H9 (cell line): Measurements from ENCODE around the gene GLRX3. TPM values are rescaled to one million over a fixed set of nuclear protein-coding genes. Genes with fewer than 3 reads are reported as not detected.

Source experiments
- DNase-seq: peaks from one replicate; pipeline ENCODE4 v3.0.0-alpha.2; 2017
- H2AFZ ChIP-seq: one replicate; pipeline ENCODE4 v1.6.1; 2013; ENCODE audit warnings: mild to moderate bottlenecking, low read length, control low read depth, moderate library complexity
- H2AK5ac ChIP-seq: 2 replicates; pipeline ENCODE4 v1.6.1; 2013; ENCODE audit warnings: low read length, control low read depth, mixed read lengths; ENCODE audit not compliant: insufficient read length
- H2BK120ac ChIP-seq: one replicate; pipeline ENCODE4 v1.6.1; 2013; ENCODE audit warnings: low read depth, mild to moderate bottlenecking, low read length, control low read depth, inconsistent platforms; ENCODE audit not compliant: poor library complexity, severe bottlenecking
- H2BK12ac ChIP-seq: 2 replicates; pipeline ENCODE4 v1.6.1; 2013; ENCODE audit warnings: low read length, control low read depth, mixed read lengths, low read depth; ENCODE audit not compliant: insufficient read length
- H2BK15ac ChIP-seq: 2 replicates; pipeline ENCODE4 v1.6.1; 2013; ENCODE audit warnings: low read depth, low read length, control low read depth
- H2BK20ac ChIP-seq: one replicate; pipeline ENCODE4 v1.6.1; 2013; ENCODE audit warnings: low read depth, mild to moderate bottlenecking, low read length, control low read depth, inconsistent platforms; ENCODE audit not compliant: poor library complexity, severe bottlenecking
- H2BK5ac ChIP-seq: 2 replicates; pipeline ENCODE4 v1.6.1; 2013; ENCODE audit warnings: low read length, control low read depth, mixed read lengths; ENCODE audit not compliant: insufficient read length
- H3K14ac ChIP-seq: 2 replicates; pipeline ENCODE4 v1.6.1; 2013; ENCODE audit warnings: low read length, control low read depth; ENCODE audit not compliant: insufficient read depth
- H3K18ac ChIP-seq: 2 replicates; pipeline ENCODE4 v1.6.1; 2013; ENCODE audit warnings: low read depth, mild to moderate bottlenecking, mixed read lengths, low read length, control low read depth; ENCODE audit not compliant: insufficient read length
- H3K23ac ChIP-seq: 2 replicates; pipeline ENCODE4 v1.6.1; 2013; ENCODE audit warnings: low read length, control low read depth, mixed read lengths, low read depth; ENCODE audit not compliant: insufficient read length
- H3K23me2 ChIP-seq: 2 replicates; pipeline ENCODE4 v1.6.1; 2013; ENCODE audit warnings: low read depth, mild to moderate bottlenecking, mixed read lengths, low read length, control low read depth; ENCODE audit not compliant: insufficient read length, poor library complexity, severe bottlenecking
- H3K27ac ChIP-seq: 2 replicates; pipeline ENCODE4 v1.5.1; 2013; ENCODE audit warnings: low read length, control low read depth, mixed read lengths, low read depth; ENCODE audit not compliant: insufficient read length
- H3K27me3 ChIP-seq: 2 replicates; pipeline ENCODE4 v1.6.1; 2013; ENCODE audit warnings: low read length, control low read depth, inconsistent platforms; ENCODE audit not compliant: insufficient read depth
- H3K4ac ChIP-seq: 2 replicates; pipeline ENCODE4 v1.6.1; 2013; ENCODE audit warnings: low read depth, mild to moderate bottlenecking, control low read depth, inconsistent platforms, low read length, moderate library complexity
- H3K4me1 ChIP-seq: 2 replicates; pipeline ENCODE4 v1.6.1; 2013; ENCODE audit warnings: low read length, control low read depth, inconsistent platforms; ENCODE audit not compliant: insufficient read depth
- H3K4me2 ChIP-seq: 2 replicates; pipeline ENCODE4 v1.6.1; 2013; ENCODE audit warnings: low read length, control low read depth, mixed read lengths; ENCODE audit not compliant: insufficient read length, insufficient read depth
- H3K56ac ChIP-seq: 2 replicates; pipeline ENCODE4 v1.6.1; 2013; ENCODE audit warnings: low read depth, mild to moderate bottlenecking, mixed read lengths, low read length, control low read depth; ENCODE audit not compliant: insufficient read length
- H3K79me1 ChIP-seq: 2 replicates; pipeline ENCODE4 v1.6.1; 2013; ENCODE audit warnings: low read depth, mild to moderate bottlenecking, moderate library complexity, low read length, control low read depth, inconsistent platforms; ENCODE audit not compliant: insufficient read depth, poor library complexity, severe bottlenecking
- H3K79me2 ChIP-seq: 2 replicates; pipeline ENCODE4 v1.6.1; 2013; ENCODE audit warnings: low read length, control low read depth, inconsistent platforms; ENCODE audit not compliant: insufficient read depth
- H3K9ac ChIP-seq: 2 replicates; pipeline ENCODE4 v1.6.1; 2013; ENCODE audit warnings: low read length, control low read depth, mixed read lengths; ENCODE audit not compliant: insufficient read length; ENCODE audit errors: extremely low read depth
- H3K9me3 ChIP-seq: one replicate; pipeline ENCODE4 v1.6.1; 2013; ENCODE audit warnings: low read depth, low read length, inconsistent platforms; ENCODE audit not compliant: control insufficient read depth
- H3T11ph ChIP-seq: one replicate; pipeline ENCODE4 v1.6.1; 2013; ENCODE audit warnings: mild to moderate bottlenecking, low read length, control low read depth, inconsistent platforms
- H4K20me1 ChIP-seq: one replicate; pipeline ENCODE4 v1.6.1; 2013; ENCODE audit not compliant: control insufficient read depth, insufficient read length, insufficient read depth
- H4K5ac ChIP-seq: 2 replicates; pipeline ENCODE4 v1.6.1; 2013; ENCODE audit warnings: low read depth, mild to moderate bottlenecking, mixed read lengths, low read length, control low read depth; ENCODE audit not compliant: insufficient read length
- H4K8ac ChIP-seq: replicated peaks from 2 replicates; pipeline ENCODE4 v1.6.1; 2013; ENCODE audit warnings: low read length, control low read depth, mixed read lengths, low read depth; ENCODE audit not compliant: insufficient read length
- H4K91ac ChIP-seq: 2 replicates; pipeline ENCODE4 v1.6.1; 2013; ENCODE audit warnings: low read depth, mild to moderate bottlenecking, moderate library complexity, mixed read lengths, low read length, control low read depth; ENCODE audit not compliant: insufficient read length
- H3K27ac Mint-ChIP-seq, 3 experiments: 2 replicates in 2 of 3; 3 replicates in 1 of 3; pipeline ENCODE4 v1.8.0; 2020 to 2021; ENCODE audit warnings: mixed read lengths in 3 of 3, mild to moderate bottlenecking in 1 of 3, moderate library complexity in 1 of 3
- H3K27me3 Mint-ChIP-seq: 2 replicates; pipeline ENCODE4 v1.8.0; 2021; ENCODE audit warnings: low read depth, mild to moderate bottlenecking, moderate library complexity, mixed read lengths
- H3K36me3 Mint-ChIP-seq, 3 experiments: 2 replicates in 2 of 3; 3 replicates in 1 of 3; pipeline ENCODE4 v1.8.0; 2020 to 2021; ENCODE audit warnings: low read depth in 3 of 3, mixed read lengths in 3 of 3; ENCODE audit not compliant: insufficient read depth in 1 of 3
- H3K4me1 Mint-ChIP-seq, 2 experiments: 2 replicates each; pipeline ENCODE4 v1.8.0; 2020; ENCODE audit warnings: mixed read lengths in 2 of 2
- H3K4me3 Mint-ChIP-seq, 2 experiments: 2 replicates in 1 of 2; 3 replicates in 1 of 2; pipeline ENCODE4 v1.8.0; 2020 to 2021; ENCODE audit warnings: mild to moderate bottlenecking in 2 of 2, mixed read lengths in 2 of 2, moderate library complexity in 1 of 2
- H3K9me3 Mint-ChIP-seq, 2 experiments: 2 replicates in 1 of 2; 3 replicates in 1 of 2; pipeline ENCODE4 v1.8.0; 2020; ENCODE audit warnings: mild to moderate bottlenecking in 2 of 2, mixed read lengths in 2 of 2, moderate library complexity in 1 of 2
- WGBS: extraction: QIAGEN DNeasy Blood & Tissue Kit; methylation state at CpG from one replicate; pipeline ENCODE4 v1.1.7; 2013; ENCODE audit warnings: missing lambda C conversion rate, low lambda C conversion rate, mixed read lengths; ENCODE audit not compliant: insufficient read length; ENCODE audit errors: extremely low coverage; 5-methylcytosine and 5-hydroxymethylcytosine counted together
- total RNA-seq: library from RNA; stranded (reverse); gene quantifications from 2 replicates; pipeline ENCODE4 v1.2.1, GENCODE V29; 2021
- TF ChIP-seq, protein P1 (sequence below): fragments of 200-600 bp; sonication (generic); conservative IDR thresholded peaks from 3 replicates; pipeline ENCODE4 v1.8.0; 2021; ENCODE audit warnings: antibody characterized with exemption, mild to moderate bottlenecking

Gene GLRX3
- total RNA-seq, 1 experiment from 2014 or later = 139 TPM

DNA sequence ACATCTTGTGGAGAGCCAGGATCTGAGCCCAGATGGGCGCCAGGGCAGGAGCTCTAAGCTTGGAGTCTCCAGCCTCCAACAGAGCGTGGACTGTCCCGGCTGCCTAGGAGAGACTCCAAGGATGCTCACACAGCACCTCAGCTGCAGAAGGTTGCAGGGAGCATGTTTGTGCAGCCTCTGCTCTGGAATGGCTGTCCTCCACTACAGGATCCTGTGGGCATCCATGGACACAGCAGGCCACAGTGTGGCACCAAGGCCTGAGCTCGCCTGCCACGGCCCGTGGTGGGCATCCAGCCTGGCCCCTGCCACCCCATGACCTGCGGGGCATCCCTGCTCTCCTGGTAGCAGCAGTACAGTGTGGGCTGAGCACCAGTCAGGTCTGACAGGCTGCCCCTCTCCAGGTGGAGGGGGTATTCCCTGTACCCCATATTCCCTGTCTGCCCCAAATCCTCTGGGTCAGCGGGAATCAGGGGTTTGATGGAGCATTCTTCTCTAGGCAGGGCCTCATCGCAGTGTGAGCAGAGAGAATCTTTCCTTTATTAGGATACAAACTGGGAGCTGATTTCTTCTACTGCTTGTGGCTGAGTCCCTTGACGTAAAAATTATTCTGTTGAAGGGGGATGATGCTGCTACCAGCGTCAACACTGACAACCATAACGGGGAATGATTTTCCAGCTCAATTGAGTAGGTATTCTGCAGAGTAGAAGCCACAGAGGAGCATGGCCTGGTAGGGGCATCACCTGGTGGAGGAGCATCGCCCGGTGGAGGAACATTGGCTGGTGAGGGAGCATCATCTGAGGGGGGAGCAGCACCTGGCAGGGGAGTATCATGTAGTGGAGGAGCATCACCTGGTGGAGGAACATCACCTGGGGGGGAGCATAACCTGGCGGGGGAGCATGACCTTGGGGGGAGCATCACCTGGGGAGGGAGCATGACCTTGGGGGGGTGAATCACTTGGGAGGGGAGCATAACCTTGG, 60.6 kb downstream of the GLRX3 start:
- Mint-ChIP-seq H3K27me3 (peaks cover 4% of the 10 kb centered on the region), H3K9me3 (no peaks in the 10 kb centered on the region), H3K4me1 (peaks cover 5 to 10% of the 10 kb centered on the region in 2 experiments), H3K36me3 (no peaks in the 10 kb centered on the region; a peak in 1 of 7 replicates), H3K4me3 (no peak overlapping the region), H3K27ac (no peak overlapping the region)
- H4K20me1 ChIP-seq = no peaks in the 10 kb centered on the region
- no peak overlapping the region for H3K4me2 ChIP-seq
- H2BK20ac ChIP-seq = no peak overlapping the region
- no peaks in the 10 kb centered on the region for H3K79me1 ChIP-seq
- H2AK5ac ChIP-seq = no peak overlapping the region
- H2BK120ac ChIP-seq = no peak overlapping the region
- H3K14ac ChIP-seq = no peak overlapping the region
- H2BK12ac ChIP-seq = no peak overlapping the region
- H3K4me1 ChIP-seq = no peaks in the 10 kb centered on the region
- H3K27ac ChIP-seq = no peak overlapping the region
- no peaks in the 10 kb centered on the region for H3K23me2 ChIP-seq
- no CpG with 5 or more reads among the region's 15 CpGs for WGBS
- H3K4ac ChIP-seq = no peak overlapping the region
- H4K8ac ChIP-seq = no peak overlapping the region
- H3K23ac ChIP-seq = no peak overlapping the region
- no peak overlapping the region for H4K91ac ChIP-seq
- DNase-seq = no peak
- H3K9me3 ChIP-seq = no peaks in the 10 kb centered on the region
- H3K56ac ChIP-seq = no peak overlapping the region
- TF ChIP-seq, protein P1, sequence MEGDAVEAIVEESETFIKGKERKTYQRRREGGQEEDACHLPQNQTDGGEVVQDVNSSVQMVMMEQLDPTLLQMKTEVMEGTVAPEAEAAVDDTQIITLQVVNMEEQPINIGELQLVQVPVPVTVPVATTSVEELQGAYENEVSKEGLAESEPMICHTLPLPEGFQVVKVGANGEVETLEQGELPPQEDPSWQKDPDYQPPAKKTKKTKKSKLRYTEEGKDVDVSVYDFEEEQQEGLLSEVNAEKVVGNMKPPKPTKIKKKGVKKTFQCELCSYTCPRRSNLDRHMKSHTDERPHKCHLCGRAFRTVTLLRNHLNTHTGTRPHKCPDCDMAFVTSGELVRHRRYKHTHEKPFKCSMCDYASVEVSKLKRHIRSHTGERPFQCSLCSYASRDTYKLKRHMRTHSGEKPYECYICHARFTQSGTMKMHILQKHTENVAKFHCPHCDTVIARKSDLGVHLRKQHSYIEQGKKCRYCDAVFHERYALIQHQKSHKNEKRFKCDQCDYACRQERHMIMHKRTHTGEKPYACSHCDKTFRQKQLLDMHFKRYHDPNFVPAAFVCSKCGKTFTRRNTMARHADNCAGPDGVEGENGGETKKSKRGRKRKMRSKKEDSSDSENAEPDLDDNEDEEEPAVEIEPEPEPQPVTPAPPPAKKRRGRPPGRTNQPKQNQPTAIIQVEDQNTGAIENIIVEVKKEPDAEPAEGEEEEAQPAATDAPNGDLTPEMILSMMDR = no peak
- no peak overlapping the region for H2AFZ ChIP-seq
- no peak overlapping the region for H2BK15ac ChIP-seq
- no peak overlapping the region for H3K9ac ChIP-seq
- no peak overlapping the region for H3T11ph ChIP-seq
- H2BK5ac ChIP-seq = no peak overlapping the region
- no peak overlapping the region for H3K18ac ChIP-seq
- no peak overlapping the region for H4K5ac ChIP-seq
- H3K79me2 ChIP-seq = no peaks in the 10 kb centered on the region
- no peaks in the 10 kb centered on the region for H3K27me3 ChIP-seq
